Parathyroid adenoma (tissue), 2 donors: ENCODE results near the gene CIART.

Experiments
- H2AFZ ChIP-seq: fragments of 300-600 bp; sonication (generic); one replicate; pipeline ENCODE4 v1.7.0; 2017; ENCODE audit warnings: antibody characterized with exemption, mild to moderate bottlenecking
- H3K27ac ChIP-seq: fragments of 300-600 bp; sonication (generic); one replicate; pipeline ENCODE4 v1.7.0; 2017
- H3K27me3 ChIP-seq: fragments of 300-600 bp; sonication (generic); one replicate; pipeline ENCODE4 v1.7.0; 2017; ENCODE audit warnings: low read length; ENCODE audit not compliant: control insufficient read depth, insufficient read depth
- H3K36me3 ChIP-seq: fragments of 300-600 bp; sonication (generic); one replicate; pipeline ENCODE4 v1.7.0; 2017; ENCODE audit warnings: low read length; ENCODE audit not compliant: control insufficient read depth, insufficient read depth
- H3K4me1 ChIP-seq: fragments of 300-600 bp; sonication (generic); one replicate; pipeline ENCODE4 v1.7.0; 2017; ENCODE audit warnings: control low read depth
- H3K4me2 ChIP-seq: fragments of 300-600 bp; sonication (generic); one replicate; pipeline ENCODE4 v1.7.0; 2017; ENCODE audit warnings: low read length
- H3K4me3 ChIP-seq: fragments of 300-600 bp; sonication (generic); one replicate; pipeline ENCODE4 v1.7.0; 2017; ENCODE audit warnings: low read depth, low read length
- H3K79me2 ChIP-seq: fragments of 300-600 bp; sonication (generic); one replicate; pipeline ENCODE4 v1.7.0; 2017; ENCODE audit warnings: control low read depth
- H3K9ac ChIP-seq: fragments of 300-600 bp; sonication (generic); one replicate; pipeline ENCODE4 v1.7.0; 2017; ENCODE audit warnings: mild to moderate bottlenecking
- H3K9me3 ChIP-seq: fragments of 300-600 bp; sonication (generic); one replicate; pipeline ENCODE4 v1.7.0; 2017; ENCODE audit warnings: low read length; ENCODE audit not compliant: control insufficient read depth
- TF ChIP-seq, protein P1 (sequence below): fragments of 300-600 bp; sonication (generic); IDR thresholded peaks from one replicate; pipeline ENCODE4 v1.7.0; 2017; ENCODE audit warnings: antibody characterized with exemption, mild to moderate bottlenecking
- donor health status: primary hyperparathyroidism.

The CIART gene

DNA sequence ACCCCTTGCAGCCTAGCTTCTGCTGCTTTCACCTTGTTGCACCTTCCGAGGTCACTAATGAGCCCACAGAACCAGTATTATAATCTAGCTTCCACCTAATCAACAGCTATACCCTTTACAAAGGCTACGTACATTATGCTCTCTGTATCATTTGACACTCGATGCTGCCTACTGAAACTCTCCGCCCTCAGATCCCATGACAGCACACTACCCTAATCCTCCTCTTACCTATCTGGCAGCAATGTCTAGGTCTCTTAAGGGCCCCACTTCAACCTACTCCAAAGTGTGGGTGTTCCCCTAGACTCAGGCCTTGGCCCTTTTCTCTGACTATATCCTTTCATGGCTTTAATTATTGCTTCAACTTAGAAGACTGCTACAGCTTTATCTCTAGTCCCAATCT lies 6.5 kb downstream of the CIART start:
- no peaks in the 10 kb centered on the region for H3K27me3 ChIP-seq
- H3K27ac ChIP-seq: no peak overlapping the region
- TF ChIP-seq, protein P1, sequence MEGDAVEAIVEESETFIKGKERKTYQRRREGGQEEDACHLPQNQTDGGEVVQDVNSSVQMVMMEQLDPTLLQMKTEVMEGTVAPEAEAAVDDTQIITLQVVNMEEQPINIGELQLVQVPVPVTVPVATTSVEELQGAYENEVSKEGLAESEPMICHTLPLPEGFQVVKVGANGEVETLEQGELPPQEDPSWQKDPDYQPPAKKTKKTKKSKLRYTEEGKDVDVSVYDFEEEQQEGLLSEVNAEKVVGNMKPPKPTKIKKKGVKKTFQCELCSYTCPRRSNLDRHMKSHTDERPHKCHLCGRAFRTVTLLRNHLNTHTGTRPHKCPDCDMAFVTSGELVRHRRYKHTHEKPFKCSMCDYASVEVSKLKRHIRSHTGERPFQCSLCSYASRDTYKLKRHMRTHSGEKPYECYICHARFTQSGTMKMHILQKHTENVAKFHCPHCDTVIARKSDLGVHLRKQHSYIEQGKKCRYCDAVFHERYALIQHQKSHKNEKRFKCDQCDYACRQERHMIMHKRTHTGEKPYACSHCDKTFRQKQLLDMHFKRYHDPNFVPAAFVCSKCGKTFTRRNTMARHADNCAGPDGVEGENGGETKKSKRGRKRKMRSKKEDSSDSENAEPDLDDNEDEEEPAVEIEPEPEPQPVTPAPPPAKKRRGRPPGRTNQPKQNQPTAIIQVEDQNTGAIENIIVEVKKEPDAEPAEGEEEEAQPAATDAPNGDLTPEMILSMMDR: no peak
- no peak overlapping the region for H3K4me2 ChIP-seq
- H3K9me3 ChIP-seq: no peaks in the 10 kb centered on the region
- no peaks in the 10 kb centered on the region for H3K79me2 ChIP-seq
- H3K4me1 ChIP-seq: no peaks in the 10 kb centered on the region
- H3K36me3 ChIP-seq: peaks cover 3% of the 10 kb centered on the region
- H3K4me3 ChIP-seq: no peak overlapping the region
- H3K9ac ChIP-seq: no peak overlapping the region
- H2AFZ ChIP-seq: no peak overlapping the region

DNA sequence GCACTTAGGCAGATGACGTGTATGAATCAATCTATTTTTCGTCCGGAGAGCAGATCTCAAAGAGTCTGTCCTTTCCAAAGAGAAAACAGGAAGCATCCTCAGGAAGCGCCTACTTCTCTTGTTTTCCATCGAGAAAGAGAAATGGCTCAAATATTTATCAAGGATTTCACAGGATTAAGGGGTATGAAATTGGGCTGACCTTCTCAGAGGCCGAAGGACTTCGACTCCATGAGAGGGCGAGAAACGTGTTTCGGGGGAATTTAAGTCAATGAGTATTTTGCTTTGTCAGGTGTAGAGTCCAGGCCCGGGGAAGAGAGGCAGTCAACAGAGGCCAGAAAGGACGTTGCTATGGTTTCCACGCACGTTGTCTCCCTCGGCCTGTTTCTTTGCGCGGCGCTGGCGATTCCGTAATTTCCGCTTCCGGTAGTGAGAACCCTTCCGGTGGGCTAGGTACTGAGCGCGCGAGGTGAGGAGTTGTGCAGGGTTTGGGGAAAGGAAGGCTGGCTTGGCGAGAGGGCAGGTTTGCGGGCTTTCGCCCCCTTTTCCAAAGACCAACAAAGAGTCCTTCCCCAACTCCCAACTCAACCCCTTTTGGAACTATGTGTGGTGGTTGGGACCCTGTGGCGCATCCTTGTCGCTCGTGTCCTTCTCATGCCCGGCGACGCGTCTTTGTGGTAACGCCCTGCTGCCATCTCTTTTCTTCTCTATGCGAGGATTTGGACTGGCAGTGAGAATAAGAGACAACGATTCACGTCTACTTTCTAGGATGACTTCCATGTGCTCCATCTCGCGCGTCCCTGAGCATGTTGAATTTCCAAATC lies 11.3 kb downstream of the CIART start, which contains the start of gene MRPS21:
MRPS21 (plus strand) TSS at position 429 of the 821 bp plus-strand sequence. CDS start 506 bp downstream, outside the sequence.
- Histone ChIP-seq H3K9me3 (no peaks in the 10 kb centered on the region), H3K4me3 (peak within 1 kb of the TSS; percentile 86), H3K27me3 (no peaks in the 10 kb centered on the region), H3K27ac (peak within 1 kb of the TSS; percentile 92), H3K4me2 (peak within 1 kb of the TSS; percentile 82), H3K36me3 (peaks cover 3% of the 10 kb centered on the region), H3K4me1 (no peaks in the 10 kb centered on the region), H3K79me2 (no peaks in the 10 kb centered on the region), H3K9ac (no peak within 1 kb of the TSS), H2AFZ (peak within 1 kb of the TSS; percentile 84)
- TF ChIP-seq, protein P1: no peak

DNA sequence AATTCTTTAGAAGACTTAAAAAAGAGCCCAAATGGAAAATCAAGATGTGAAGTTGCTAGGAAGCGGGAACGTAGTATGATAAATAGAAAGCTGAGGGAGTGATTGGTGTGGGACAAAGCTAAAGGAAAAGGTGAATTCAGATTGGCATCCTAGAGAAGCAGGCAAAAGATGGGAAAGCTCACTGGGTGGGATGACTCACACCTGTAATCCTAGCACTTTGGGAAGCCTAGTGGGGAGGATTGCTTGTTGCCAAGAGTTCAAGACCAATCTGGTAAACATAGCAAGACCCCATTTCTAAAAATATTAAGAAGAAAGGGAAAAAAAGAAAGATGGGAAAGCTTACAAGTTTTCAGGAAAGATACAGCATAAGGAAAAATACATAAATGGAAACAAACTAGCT lies 13.1 kb downstream of the CIART start:
- Histone ChIP-seq H2AFZ (no peak overlapping the region), H3K9ac (no peak overlapping the region), H3K27me3 (no peaks in the 10 kb centered on the region), H3K4me3 (no peak overlapping the region), H3K4me1 (no peaks in the 10 kb centered on the region), H3K27ac (no peak overlapping the region), H3K9me3 (no peaks in the 10 kb centered on the region), H3K36me3 (peaks cover 3% of the 10 kb centered on the region), H3K4me2 (no peak overlapping the region), H3K79me2 (no peaks in the 10 kb centered on the region)
- TF ChIP-seq, protein P1: no peak

DNA sequence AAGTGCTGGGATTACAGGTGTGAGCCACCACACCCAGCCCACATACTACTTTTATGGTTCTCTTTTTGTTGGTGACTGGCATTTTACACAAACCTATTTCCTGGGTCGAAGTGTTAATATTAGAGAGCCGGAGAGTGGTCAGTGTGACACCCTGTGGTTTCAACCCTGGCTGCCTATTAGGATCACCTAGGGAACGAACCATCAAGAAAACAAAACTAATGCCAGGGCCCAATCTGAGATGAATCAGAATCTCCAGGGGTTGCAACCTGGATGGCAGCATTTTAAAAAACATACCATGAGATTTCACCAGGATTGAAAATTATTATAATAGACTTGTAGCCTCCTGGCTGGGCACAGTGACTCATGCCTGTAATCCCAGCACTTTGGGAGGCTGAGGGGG lies 17.4 kb downstream of the CIART start:
- TF ChIP-seq, protein P1: no peak
- Histone ChIP-seq H2AFZ (no peak overlapping the region), H3K27me3 (no peaks in the 10 kb centered on the region), H3K27ac (no peak overlapping the region), H3K4me3 (no peak overlapping the region), H3K9ac (no peak overlapping the region), H3K79me2 (no peaks in the 10 kb centered on the region), H3K4me2 (no peak overlapping the region), H3K9me3 (no peaks in the 10 kb centered on the region), H3K4me1 (no peaks in the 10 kb centered on the region), H3K36me3 (no peaks in the 10 kb centered on the region)

DNA sequence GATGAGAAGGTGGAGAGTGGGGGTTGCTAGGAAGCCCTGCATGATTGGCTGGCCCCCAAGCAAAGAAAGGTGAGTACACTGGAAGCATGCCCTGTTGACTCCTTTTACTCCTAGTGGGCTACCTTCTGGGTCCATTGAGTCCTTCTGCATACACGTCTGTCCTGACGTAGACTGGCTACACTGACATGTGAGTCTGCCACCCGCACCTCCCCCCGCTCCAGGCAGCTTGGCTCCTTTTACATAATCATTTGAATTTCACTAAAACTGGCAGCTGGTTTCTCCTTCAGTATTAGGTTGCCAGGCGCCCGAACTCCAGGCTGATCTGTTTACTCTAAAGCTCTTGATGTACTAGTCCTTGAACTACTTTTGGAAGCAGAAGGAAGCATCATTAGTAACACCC lies 20.0 kb downstream of the CIART start:
- H3K4me3 ChIP-seq: no peak overlapping the region
- H2AFZ ChIP-seq: no peak overlapping the region
- H3K27ac ChIP-seq: no peak overlapping the region
- H3K27me3 ChIP-seq: no peaks in the 10 kb centered on the region
- no peak overlapping the region for H3K9ac ChIP-seq
- H3K36me3 ChIP-seq: no peaks in the 10 kb centered on the region
- no peaks in the 10 kb centered on the region for H3K9me3 ChIP-seq
- TF ChIP-seq, protein P1: no peak
- H3K4me2 ChIP-seq: no peak overlapping the region
- H3K4me1 ChIP-seq: no peaks in the 10 kb centered on the region
- no peaks in the 10 kb centered on the region for H3K79me2 ChIP-seq
